Astrocyte (in vitro differentiated cells and primary cell): ENCODE measurements around the gene CDHR2.

Experiments used
- EZH2 ChIP-seq: IDR thresholded peaks from 2 replicates; pipeline ENCODE4 v1.6.1; 2012; ENCODE audit warnings: mild to moderate bottlenecking, low read length, inconsistent platforms; ENCODE audit not compliant: insufficient read depth
- TF ChIP-seq, protein P1 (sequence below): IDR thresholded peaks from 2 replicates; pipeline ENCODE4 v1.5.1; 2011; ENCODE audit warnings: low read depth, mild to moderate bottlenecking, inconsistent platforms, low read length, moderate library complexity; ENCODE audit not compliant: insufficient read depth

DNA sequence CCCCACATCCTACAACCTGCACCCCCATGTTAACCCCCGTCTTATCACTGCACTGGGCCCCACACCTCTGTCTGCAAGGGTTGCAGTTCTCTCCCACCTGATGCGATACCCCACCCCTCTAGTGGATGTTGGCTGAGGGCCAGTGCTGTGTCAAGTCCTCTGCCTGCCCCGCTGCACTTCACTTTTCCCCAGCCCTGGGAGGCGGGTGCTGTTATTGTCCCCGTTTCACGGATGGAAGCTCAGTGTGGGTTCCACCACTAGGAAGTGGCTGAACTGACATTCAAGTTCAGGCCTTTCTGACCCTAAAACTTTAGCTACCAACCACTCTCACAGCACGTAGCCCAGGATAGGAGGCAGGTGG, 77.7 kb downstream of the CDHR2 start:
- TF ChIP-seq, protein P1, sequence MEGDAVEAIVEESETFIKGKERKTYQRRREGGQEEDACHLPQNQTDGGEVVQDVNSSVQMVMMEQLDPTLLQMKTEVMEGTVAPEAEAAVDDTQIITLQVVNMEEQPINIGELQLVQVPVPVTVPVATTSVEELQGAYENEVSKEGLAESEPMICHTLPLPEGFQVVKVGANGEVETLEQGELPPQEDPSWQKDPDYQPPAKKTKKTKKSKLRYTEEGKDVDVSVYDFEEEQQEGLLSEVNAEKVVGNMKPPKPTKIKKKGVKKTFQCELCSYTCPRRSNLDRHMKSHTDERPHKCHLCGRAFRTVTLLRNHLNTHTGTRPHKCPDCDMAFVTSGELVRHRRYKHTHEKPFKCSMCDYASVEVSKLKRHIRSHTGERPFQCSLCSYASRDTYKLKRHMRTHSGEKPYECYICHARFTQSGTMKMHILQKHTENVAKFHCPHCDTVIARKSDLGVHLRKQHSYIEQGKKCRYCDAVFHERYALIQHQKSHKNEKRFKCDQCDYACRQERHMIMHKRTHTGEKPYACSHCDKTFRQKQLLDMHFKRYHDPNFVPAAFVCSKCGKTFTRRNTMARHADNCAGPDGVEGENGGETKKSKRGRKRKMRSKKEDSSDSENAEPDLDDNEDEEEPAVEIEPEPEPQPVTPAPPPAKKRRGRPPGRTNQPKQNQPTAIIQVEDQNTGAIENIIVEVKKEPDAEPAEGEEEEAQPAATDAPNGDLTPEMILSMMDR: no peak
- no peak for TF ChIP-seq EZH2
